Ishikawa (cell line): ENCODE results near the gene SNX11.

Experiments
- CREB1 ChIP-seq: IDR thresholded peaks from 2 replicates; pipeline ENCODE4 v1.6.1; 2012; ENCODE audit warnings: low read depth
- TF ChIP-seq, protein P1 (sequence below): IDR thresholded peaks from 2 replicates; pipeline ENCODE4 v1.6.1; 2012; ENCODE audit warnings: low read depth, mild to moderate bottlenecking

DNA sequence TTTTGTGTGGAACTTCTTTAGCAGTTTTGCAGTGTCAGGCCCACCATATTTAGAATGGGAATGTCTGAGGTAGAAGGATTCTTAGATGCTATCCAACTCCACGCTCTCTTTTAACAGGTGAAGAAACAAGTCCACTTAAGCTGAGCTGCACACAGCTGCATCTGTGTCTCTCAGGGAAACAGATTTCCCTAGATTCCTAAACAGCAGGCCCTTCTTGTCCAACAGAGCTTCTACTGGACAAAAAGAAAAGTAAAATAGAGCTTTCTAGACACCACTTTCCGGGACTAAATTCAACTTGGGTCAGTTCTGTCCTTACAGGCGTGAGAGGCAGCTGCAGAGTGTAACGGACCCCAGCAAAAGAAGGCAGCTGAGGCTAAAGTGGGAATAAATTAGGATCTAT lies 51.7 kb downstream of the SNX11 start:
- no peak for TF ChIP-seq CREB1
- TF ChIP-seq, protein P1, sequence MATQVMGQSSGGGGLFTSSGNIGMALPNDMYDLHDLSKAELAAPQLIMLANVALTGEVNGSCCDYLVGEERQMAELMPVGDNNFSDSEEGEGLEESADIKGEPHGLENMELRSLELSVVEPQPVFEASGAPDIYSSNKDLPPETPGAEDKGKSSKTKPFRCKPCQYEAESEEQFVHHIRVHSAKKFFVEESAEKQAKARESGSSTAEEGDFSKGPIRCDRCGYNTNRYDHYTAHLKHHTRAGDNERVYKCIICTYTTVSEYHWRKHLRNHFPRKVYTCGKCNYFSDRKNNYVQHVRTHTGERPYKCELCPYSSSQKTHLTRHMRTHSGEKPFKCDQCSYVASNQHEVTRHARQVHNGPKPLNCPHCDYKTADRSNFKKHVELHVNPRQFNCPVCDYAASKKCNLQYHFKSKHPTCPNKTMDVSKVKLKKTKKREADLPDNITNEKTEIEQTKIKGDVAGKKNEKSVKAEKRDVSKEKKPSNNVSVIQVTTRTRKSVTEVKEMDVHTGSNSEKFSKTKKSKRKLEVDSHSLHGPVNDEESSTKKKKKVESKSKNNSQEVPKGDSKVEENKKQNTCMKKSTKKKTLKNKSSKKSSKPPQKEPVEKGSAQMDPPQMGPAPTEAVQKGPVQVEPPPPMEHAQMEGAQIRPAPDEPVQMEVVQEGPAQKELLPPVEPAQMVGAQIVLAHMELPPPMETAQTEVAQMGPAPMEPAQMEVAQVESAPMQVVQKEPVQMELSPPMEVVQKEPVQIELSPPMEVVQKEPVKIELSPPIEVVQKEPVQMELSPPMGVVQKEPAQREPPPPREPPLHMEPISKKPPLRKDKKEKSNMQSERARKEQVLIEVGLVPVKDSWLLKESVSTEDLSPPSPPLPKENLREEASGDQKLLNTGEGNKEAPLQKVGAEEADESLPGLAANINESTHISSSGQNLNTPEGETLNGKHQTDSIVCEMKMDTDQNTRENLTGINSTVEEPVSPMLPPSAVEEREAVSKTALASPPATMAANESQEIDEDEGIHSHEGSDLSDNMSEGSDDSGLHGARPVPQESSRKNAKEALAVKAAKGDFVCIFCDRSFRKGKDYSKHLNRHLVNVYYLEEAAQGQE = no peak
